Stomach (tissue), 9 donors: Measurements from ENCODE around the gene PPCDC. TPM values are rescaled to one million over a fixed set of nuclear protein-coding genes. Genes with fewer than 3 reads are reported as not detected.

Experiments used
- DNase-seq, 2 donors: peaks; one replicate each; pipeline versions ENCODE4 v3.0.0 to v3.0.0-alpha.2; 2013 to 2019
- H3K27ac ChIP-seq, 5 donors: fragments of 200-600 bp in 4 of 5; sonication (generic) in 4 of 5; one replicate each; pipeline ENCODE4 v1.5.1; 2013 to 2019; ENCODE audit warnings: mild to moderate bottlenecking in 1 of 5, moderate library complexity in 1 of 5
- H3K27me3 ChIP-seq, 3 donors: fragments of 200-600 bp; sonication (generic); one replicate each; pipeline ENCODE4 v1.5.1; 2017 to 2019; ENCODE audit warnings: mixed run types in 1 of 3
- H3K36me3 ChIP-seq, 4 donors: fragments of 200-600 bp; sonication (generic); 1 replicate in 3 of 4; 2 replicates in 1 of 4; pipeline ENCODE4 v1.5.1; 2016 to 2019
- H3K4me1 ChIP-seq, 4 donors: fragments of 200-600 bp; sonication (generic); one replicate each; pipeline ENCODE4 v1.5.1; 2016 to 2019
- H3K4me3 ChIP-seq, 4 donors: fragments of 200-600 bp; sonication (generic) in 3 of 4; one replicate each; pipeline ENCODE4 v1.5.1; 2016 to 2019; ENCODE audit warnings: mild to moderate bottlenecking in 1 of 4
- H3K9me3 ChIP-seq, 4 donors: fragments of 200-600 bp; sonication (generic); one replicate each; pipeline ENCODE4 v1.5.1; 2016 to 2019
- CTCF ChIP-seq, 7 experiments: fragments of 450-650 bp in 4 of 7; fragments of 200-600 bp in 3 of 7; sonication (generic) in 3 of 7; IDR thresholded peaks; one replicate each; pipeline ENCODE4 v1.5.1; 2016 to 2019; ENCODE audit warnings: antibody characterized with exemption in 7 of 7, control low read depth in 2 of 7, mild to moderate bottlenecking in 1 of 7
- EP300 ChIP-seq: sonication (generic); formaldehyde crosslinking; IDR thresholded peaks from one replicate; pipeline ENCODE4 v1.6.1; 2017; ENCODE audit warnings: antibody characterized with exemption
- POLR2A ChIP-seq, 4 donors: fragments of 450-650 bp; IDR thresholded peaks; one replicate each; pipeline ENCODE4 v1.6.1; 2016; ENCODE audit warnings: antibody characterized with exemption in 4 of 4, control low read depth in 2 of 4, mild to moderate bottlenecking in 1 of 4, moderate library complexity in 1 of 4
- POLR2AphosphoS5 ChIP-seq, 3 donors: sonication (generic); formaldehyde crosslinking; IDR thresholded peaks; one replicate each; pipeline ENCODE4 v1.6.1; 2016; ENCODE audit warnings: antibody characterized with exemption in 3 of 3
- WGBS, 5 donors: extraction: QIAGEN DNeasy Blood & Tissue Kit in 3 of 5; methylation state at CpG; one replicate each; pipeline versions ENCODE4 v1.1.5 to v1.1.7; 2013 to 2018; 5-methylcytosine and 5-hydroxymethylcytosine counted together
- intact Hi-C: fragments of 100-400 bp; cut with DNase I; formaldehyde crosslinking; loops from one replicate; pipeline ENCODE4 v1.15.1; 2023; ENCODE audit warnings: low total_unique reads
- polyA plus RNA-seq, 3 donors: library from polyadenylated mRNA; stranded (reverse); fragments of 200-250 nt; gene quantifications; one replicate each; pipeline ENCODE4 v1.2.3, GENCODE V29; 2013
- total RNA-seq, 5 donors: library from RNA; depleted of rRNA; stranded (reverse); fragments of >200 nt; gene quantifications; one replicate each; pipeline versions ENCODE4 v1.1.0 to v1.2.3, GENCODE V29; 2014 to 2016
- donor health status: healthy with polysubstance abuse.
- donor health status: Bipolar disorder and iron deficiency.
- donor health status: healthy.

The PPCDC gene
- total and polyA plus RNA-seq, 8 donors: 3.2 to 74.1 (median 22.8) TPM

- TF ChIP-seq CTCF (IDR thresholded peaks at IDR 0.05) (no peak), POLR2AphosphoS5 (IDR thresholded peaks at IDR 0.05) (no peak), EP300 (no peak), POLR2A (IDR thresholded peaks at IDR 0.05) (no peak)
- H3K27me3 ChIP-seq: no peaks in the 10 kb centered on the region
- 63 to 90% (median 82%) methylated on average over 2 of the region's 2 CpGs for WGBS, 5 donors
- no peaks in the 10 kb centered on the region for H3K9me3 ChIP-seq
- H3K27ac ChIP-seq: no peak overlapping the region
- intact Hi-C loops: loop anchor here (10.0 kb wide), 1 partner anchor 269 kb away; no protein-coding TSS in a partner anchor
- DNase-seq: peak; percentile 48 to 83
- peaks cover 0 to 22% (median 6%) of the 10 kb centered on the region in 4 donors for H3K36me3 ChIP-seq
- H3K4me3 ChIP-seq: no peak overlapping the region
- peaks cover 0 to 26% (median 9%) of the 10 kb centered on the region in 4 donors for H3K4me1 ChIP-seq
Measured at GRCh38 chr15:75036212-75036616, 12.8 kb downstream of the PPCDC start.

DNA sequence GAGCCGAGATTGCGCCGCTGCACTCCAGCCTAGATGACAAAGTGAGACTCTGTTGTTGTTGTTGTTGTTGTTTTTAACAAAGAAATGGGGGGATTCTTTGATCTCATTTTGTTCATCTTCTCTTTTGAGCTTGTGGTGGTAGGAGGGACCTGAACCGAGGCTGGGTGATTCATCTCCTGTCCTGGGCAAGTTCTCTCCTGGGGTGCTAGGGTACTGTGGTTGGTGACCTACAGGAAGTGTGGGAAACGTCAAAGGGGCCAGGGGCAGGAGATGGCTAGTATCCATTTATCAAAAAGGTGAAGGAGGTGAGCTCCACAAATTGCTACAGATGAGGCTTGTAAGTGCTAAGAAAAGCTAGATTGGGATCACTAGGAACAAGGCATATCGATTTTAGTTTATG lies 14.3 kb downstream of the PPCDC start:
- DNase-seq: no peak
- H3K36me3 ChIP-seq: peaks cover 0 to 12% (median 6%) of the 10 kb centered on the region in 4 donors
- no peak for TF ChIP-seq POLR2A (IDR thresholded peaks at IDR 0.05)
- no peak for TF ChIP-seq POLR2AphosphoS5 (IDR thresholded peaks at IDR 0.05)
- no peak for TF ChIP-seq EP300
- TF ChIP-seq CTCF (IDR thresholded peaks at IDR 0.05): no peak
- H3K27me3 ChIP-seq: no peaks in the 10 kb centered on the region
- no peak overlapping the region for H3K27ac ChIP-seq
- H3K4me3 ChIP-seq: no peak overlapping the region
- no peaks in the 10 kb centered on the region for H3K9me3 ChIP-seq
- WGBS, 5 donors: 77 to 85% (median 81%) methylated on average over 6 of the region's 6 CpGs
- peaks cover 9 to 28% (median 12%) of the 10 kb centered on the region in 4 donors for H3K4me1 ChIP-seq
- intact Hi-C loops: loop anchor here (10.0 kb wide), 1 partner anchor 267 kb away; no protein-coding TSS in a partner anchor

- H3K4me3 ChIP-seq: no peak overlapping the region
- DNase-seq: no peak
- H3K27me3 ChIP-seq: no peaks in the 10 kb centered on the region
- WGBS, 5 donors: 70 to 74% (median 71%) methylated on average over 3 of the region's 3 CpGs
- no peaks in the 10 kb centered on the region for H3K9me3 ChIP-seq
- intact Hi-C loops: loop anchor here (10.0 kb wide), 1 partner anchor 267 kb away; no protein-coding TSS in a partner anchor
- peaks cover 15 to 33% (median 18%) of the 10 kb centered on the region in 4 donors for H3K4me1 ChIP-seq
- TF ChIP-seq EP300: no peak
- TF ChIP-seq POLR2A (IDR thresholded peaks at IDR 0.05): no peak
- no peak for TF ChIP-seq POLR2AphosphoS5 (IDR thresholded peaks at IDR 0.05)
- TF ChIP-seq CTCF (IDR thresholded peaks at IDR 0.05): no peak
- peaks cover 0 to 12% (median 6%) of the 10 kb centered on the region in 4 donors for H3K36me3 ChIP-seq
- H3K27ac ChIP-seq: no peak overlapping the region
Measured at GRCh38 chr15:75038231-75038630, 14.8 kb downstream of the PPCDC start.

GRCh38 chr15:75042730-75043508 lies 19.5 kb downstream of the PPCDC start:
- no peaks in the 10 kb centered on the region for H3K27me3 ChIP-seq
- intact Hi-C loops: no loop called here
- WGBS, 5 donors: 23 to 40% (median 33%) methylated on average over 10 to 12 of the region's 12 CpGs
- DNase-seq: peak; percentile 86 to 93
- peaks cover 48 to 72% (median 59%) of the 10 kb centered on the region in 4 donors for H3K4me1 ChIP-seq
- TF ChIP-seq POLR2AphosphoS5 (IDR thresholded peaks at IDR 0.05) (peak; percentile 21 to 92 (median 84)), EP300 (no peak), CTCF (IDR thresholded peaks at IDR 0.05) (peak in 5 of 7 experiments; percentile 12 to 71 (median 60))
- H3K9me3 ChIP-seq: no peaks in the 10 kb centered on the region
- H3K4me3 ChIP-seq: no peak overlapping the region
- peak overlapping the region; percentile 69 to 93 (median 87) for H3K27ac ChIP-seq
- H3K36me3 ChIP-seq: peaks cover 0 to 8% (median 2%) of the 10 kb centered on the region in 4 donors
